Activated B cell treated with CpG ODN at 0.5 μM for 24 hours (primary cell): ENCODE measurements around the gene TRPV4. TPM values are rescaled to one million over a fixed set of nuclear protein-coding genes. Genes with fewer than 3 reads are reported as not detected.

ENCODE experiments used
- ATAC-seq: fragments of 200-7000 bp; cut with Tn5 transposase; one replicate; pipeline ENCODE4 v1.10.0; 2021; ENCODE audit warnings: low read depth, mild to moderate bottlenecking, moderate library complexity
- CTCF ChIA-PET: fragments of 350-600 bp; sonication (Branson Sonifier 250); formaldehyde crosslinking; loops from one replicate; lab custom pipeline; 2021; ENCODE audit warnings: antibody characterized with exemption; lab: Charles Lee
- POLR2A ChIA-PET: fragments of 350-600 bp; sonication (Branson Sonifier 250); formaldehyde crosslinking; loops from one replicate; lab custom pipeline; 2021; ENCODE audit warnings: antibody characterized with exemption; lab: Charles Lee
- DNase-seq: peaks from one replicate; pipeline ENCODE4 v3.0.0; 2022
- H3K27ac Mint-ChIP-seq: one replicate; pipeline ENCODE4 v1.8.0; 2020; ENCODE audit warnings: mixed read lengths
- H3K27me3 Mint-ChIP-seq: one replicate; pipeline ENCODE4 v1.8.0; 2021; ENCODE audit warnings: mixed read lengths
- H3K36me3 Mint-ChIP-seq: one replicate; pipeline ENCODE4 v1.8.0; 2021; ENCODE audit warnings: low read depth, mixed read lengths
- H3K4me1 Mint-ChIP-seq: one replicate; pipeline ENCODE4 v1.8.0; 2021; ENCODE audit warnings: mixed read lengths
- H3K4me3 Mint-ChIP-seq: one replicate; pipeline ENCODE4 v1.8.0; 2020; ENCODE audit warnings: mild to moderate bottlenecking, mixed read lengths
- H3K9me3 Mint-ChIP-seq: one replicate; pipeline ENCODE4 v1.8.0; 2020; ENCODE audit warnings: mixed read lengths
- CTCF ChIP-seq: fragments of 200-600 bp; IDR thresholded peaks from one replicate; pipeline ENCODE4 v1.8.0; 2022; ENCODE audit warnings: antibody characterized with exemption, mild to moderate bottlenecking
- intact Hi-C: fragments of 100-400 bp; cut with micrococcal nuclease; formaldehyde crosslinking; loops from one replicate; pipeline ENCODE4 v1.15.1; 2024
- total RNA-seq: library from RNA; stranded (reverse); gene quantifications from 2 replicates; pipeline ENCODE4 v1.2.3, GENCODE V29; 2022

TRPV4 gene
- total RNA-seq, 1 donor from 2014 or later: not detected

- Mint-ChIP-seq H3K27ac (no peak overlapping the region), H3K27me3 (peaks cover 26% of the 10 kb centered on the region), H3K4me3 (no peak overlapping the region), H3K36me3 (no peaks in the 10 kb centered on the region), H3K4me1 (no peaks in the 10 kb centered on the region), H3K9me3 (no peaks in the 10 kb centered on the region)
- ATAC-seq (no peak), DNase-seq (no peak)
- no peak for TF ChIP-seq CTCF
- CTCF ChIA-PET: interaction anchor here (0.6 kb wide), 1 partner anchor 301 kb away, joined by 4 read pairs; no protein-coding TSS in a partner anchor
- POLR2A ChIA-PET: no interaction called here
- intact Hi-C loops: no loop called here
Measured at GRCh38 chr12:109738209-109738608, 95.0 kb downstream of the TRPV4 start.

GRCh38 chr12:109737631-109738030 lies 95.6 kb downstream of the TRPV4 start:
- ATAC-seq: no peak
- Mint-ChIP-seq H3K9me3 (no peaks in the 10 kb centered on the region), H3K36me3 (no peaks in the 10 kb centered on the region), H3K27ac (no peak overlapping the region), H3K27me3 (peaks cover 30% of the 10 kb centered on the region), H3K4me1 (no peaks in the 10 kb centered on the region), H3K4me3 (no peak overlapping the region)
- no peak for TF ChIP-seq CTCF
- CTCF ChIA-PET: no interaction called here
- no peak for DNase-seq
- intact Hi-C loops: no loop called here
- POLR2A ChIA-PET: no interaction called here

GRCh38 chr12:109737126-109737525 lies 96.1 kb downstream of the TRPV4 start:
- POLR2A ChIA-PET: no interaction called here

GRCh38 chr12:109736552-109737108 lies 96.6 kb downstream of the TRPV4 start:
- Mint-ChIP-seq H3K9me3 (no peaks in the 10 kb centered on the region), H3K4me3 (no peak overlapping the region), H3K27ac (no peak overlapping the region), H3K36me3 (no peaks in the 10 kb centered on the region), H3K4me1 (no peaks in the 10 kb centered on the region), H3K27me3 (peaks cover 33% of the 10 kb centered on the region)
- intact Hi-C loops: no loop called here
- CTCF ChIA-PET: no interaction called here
- DNase-seq (peak; percentile 10), ATAC-seq (no peak)
- TF ChIP-seq CTCF: no peak
- POLR2A ChIA-PET: no interaction called here

More at GRCh38 chr12:109737126-109737525, 96.1 kb downstream of the TRPV4 start:
- no peak for TF ChIP-seq CTCF
- Mint-ChIP-seq H3K27ac (no peak overlapping the region), H3K36me3 (no peaks in the 10 kb centered on the region), H3K27me3 (peaks cover 33% of the 10 kb centered on the region), H3K4me1 (no peaks in the 10 kb centered on the region), H3K4me3 (no peak overlapping the region), H3K9me3 (no peaks in the 10 kb centered on the region)
- intact Hi-C loops: no loop called here
- DNase-seq: peak; percentile 5
- no peak for ATAC-seq
- CTCF ChIA-PET: no interaction called here

- H3K27ac Mint-ChIP-seq: no peak overlapping the region
- no peak overlapping the region for H3K4me3 Mint-ChIP-seq
- no peaks in the 10 kb centered on the region for H3K36me3 Mint-ChIP-seq
- ATAC-seq: no peak
- POLR2A ChIA-PET: no interaction called here
- CTCF ChIA-PET: no interaction called here
- no peak for TF ChIP-seq CTCF
- intact Hi-C loops: no loop called here
- H3K27me3 Mint-ChIP-seq: peaks cover 33% of the 10 kb centered on the region
- no peaks in the 10 kb centered on the region for H3K9me3 Mint-ChIP-seq
- DNase-seq: peak; percentile 4
- H3K4me1 Mint-ChIP-seq: no peaks in the 10 kb centered on the region
Measured at GRCh38 chr12:109735825-109736551, 97.2 kb downstream of the TRPV4 start.
